Testis (tissue), 3 donors: ENCODE measurements around the gene C10orf53. TPM values are rescaled to one million over a fixed set of nuclear protein-coding genes. Genes with fewer than 3 reads are reported as not detected.

Experiments
- DNase-seq: peaks from one replicate; pipeline ENCODE4 v3.0.0-alpha.2; 2019
- H3K27ac ChIP-seq, 2 donors: fragments of 200-600 bp; sonication (generic); one replicate each; pipeline ENCODE4 v1.5.1; 2019
- H3K27me3 ChIP-seq: fragments of 200-600 bp; sonication (generic); one replicate; pipeline ENCODE4 v1.5.1; 2019
- H3K36me3 ChIP-seq: fragments of 200-600 bp; sonication (generic); one replicate; pipeline ENCODE4 v1.5.1; 2017; ENCODE audit warnings: low read depth; ENCODE audit errors: missing control alignments
- H3K4me1 ChIP-seq: fragments of 200-600 bp; sonication (generic); one replicate; pipeline ENCODE4 v1.5.1; 2019
- H3K4me3 ChIP-seq, 2 donors: fragments of 200-600 bp; sonication (generic); one replicate each; pipeline ENCODE4 v1.5.1; 2017 to 2019
- H3K9me3 ChIP-seq: fragments of 200-600 bp; sonication (generic); one replicate; pipeline ENCODE4 v1.5.1; 2017
- POLR2A ChIP-seq: fragments of 450-650 bp; IDR thresholded peaks from one replicate; pipeline ENCODE4 v1.6.1; 2017; ENCODE audit warnings: antibody characterized with exemption, mild to moderate bottlenecking, moderate library complexity
- WGBS, 2 donors: methylation state at CpG; one replicate each; pipeline ENCODE4 v1.1.5; 2018; 5-methylcytosine and 5-hydroxymethylcytosine counted together
- intact Hi-C: fragments of 100-400 bp; cut with DNase I; formaldehyde crosslinking; loops from one replicate; pipeline ENCODE4 v1.15.1; 2023; ENCODE audit warnings: low total_unique reads
- polyA plus RNA-seq: library from polyadenylated mRNA; stranded (reverse); fragments of 350-450 nt; fragmentation: Illumina TruSeq; extraction: RNeasy Lipid Tissue Mini Kit (QIAGEN cat#74804); gene quantifications from one replicate; pipeline ENCODE4 v1.2.3, GENCODE V29; 2014; ENCODE audit warnings: low read depth, low replicate concordance; ENCODE audit not compliant: insufficient read depth
- total RNA-seq, 2 donors: library from RNA; depleted of rRNA; stranded (reverse); fragments of >200 nt; gene quantifications; one replicate each; pipeline ENCODE4 v1.2.3, GENCODE V29; 2016
- TF ChIP-seq, protein P1 (sequence below), 3 experiments: fragments of 450-650 bp in 2 of 3; fragments of 200-600 bp in 1 of 3; sonication (generic) in 1 of 3; IDR thresholded peaks; one replicate each; pipeline ENCODE4 v1.5.1; 2016 to 2019; ENCODE audit warnings: antibody characterized with exemption in 3 of 3, mild to moderate bottlenecking in 2 of 3, moderate library complexity in 1 of 3

C10orf53 gene
- total and polyA plus RNA-seq, 3 donors from 2014 or later: 14.8 to 139 (median 33.5) TPM

DNA sequence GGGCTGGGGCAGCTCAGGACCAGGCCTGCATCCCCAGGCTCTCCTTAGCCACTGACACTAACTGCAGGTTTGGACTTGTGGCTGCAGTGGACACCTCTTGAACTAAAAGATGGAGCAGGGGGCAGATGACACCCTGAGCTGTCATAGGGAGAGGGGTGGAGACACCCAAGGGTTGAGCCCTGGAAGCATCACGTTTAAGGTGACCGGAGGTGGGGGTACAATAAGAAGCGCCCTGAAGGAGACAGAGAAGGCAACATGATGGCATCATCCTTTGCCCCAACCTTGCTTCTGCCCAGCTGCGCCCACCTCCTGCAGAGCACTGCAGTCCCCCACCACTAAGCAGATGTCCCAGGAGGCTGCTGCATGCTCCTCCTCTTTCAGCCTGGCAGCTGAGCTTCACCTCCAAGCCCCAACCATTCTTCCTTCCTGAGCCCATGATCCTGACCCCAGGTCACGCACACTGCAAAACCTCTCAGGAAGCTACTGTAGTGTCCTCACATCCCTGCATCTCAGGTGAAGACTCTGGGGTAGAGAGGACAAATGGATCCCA is 57.2 kb downstream of the C10orf53 start:
- H3K4me1 ChIP-seq: no peaks in the 10 kb centered on the region
- no peaks in the 10 kb centered on the region for H3K27me3 ChIP-seq
- no peak overlapping the region for H3K27ac ChIP-seq
- 92 to 93% methylated on average over 5 of the region's 5 CpGs for WGBS, 2 donors
- H3K36me3 ChIP-seq: no peaks in the 10 kb centered on the region
- TF ChIP-seq POLR2A: no peak
- TF ChIP-seq, protein P1, sequence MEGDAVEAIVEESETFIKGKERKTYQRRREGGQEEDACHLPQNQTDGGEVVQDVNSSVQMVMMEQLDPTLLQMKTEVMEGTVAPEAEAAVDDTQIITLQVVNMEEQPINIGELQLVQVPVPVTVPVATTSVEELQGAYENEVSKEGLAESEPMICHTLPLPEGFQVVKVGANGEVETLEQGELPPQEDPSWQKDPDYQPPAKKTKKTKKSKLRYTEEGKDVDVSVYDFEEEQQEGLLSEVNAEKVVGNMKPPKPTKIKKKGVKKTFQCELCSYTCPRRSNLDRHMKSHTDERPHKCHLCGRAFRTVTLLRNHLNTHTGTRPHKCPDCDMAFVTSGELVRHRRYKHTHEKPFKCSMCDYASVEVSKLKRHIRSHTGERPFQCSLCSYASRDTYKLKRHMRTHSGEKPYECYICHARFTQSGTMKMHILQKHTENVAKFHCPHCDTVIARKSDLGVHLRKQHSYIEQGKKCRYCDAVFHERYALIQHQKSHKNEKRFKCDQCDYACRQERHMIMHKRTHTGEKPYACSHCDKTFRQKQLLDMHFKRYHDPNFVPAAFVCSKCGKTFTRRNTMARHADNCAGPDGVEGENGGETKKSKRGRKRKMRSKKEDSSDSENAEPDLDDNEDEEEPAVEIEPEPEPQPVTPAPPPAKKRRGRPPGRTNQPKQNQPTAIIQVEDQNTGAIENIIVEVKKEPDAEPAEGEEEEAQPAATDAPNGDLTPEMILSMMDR (IDR thresholded peaks at IDR 0.05): no peak
- DNase-seq: no peak
- intact Hi-C loops: no loop called here
- no peak overlapping the region for H3K4me3 ChIP-seq
- H3K9me3 ChIP-seq: no peaks in the 10 kb centered on the region

DNA sequence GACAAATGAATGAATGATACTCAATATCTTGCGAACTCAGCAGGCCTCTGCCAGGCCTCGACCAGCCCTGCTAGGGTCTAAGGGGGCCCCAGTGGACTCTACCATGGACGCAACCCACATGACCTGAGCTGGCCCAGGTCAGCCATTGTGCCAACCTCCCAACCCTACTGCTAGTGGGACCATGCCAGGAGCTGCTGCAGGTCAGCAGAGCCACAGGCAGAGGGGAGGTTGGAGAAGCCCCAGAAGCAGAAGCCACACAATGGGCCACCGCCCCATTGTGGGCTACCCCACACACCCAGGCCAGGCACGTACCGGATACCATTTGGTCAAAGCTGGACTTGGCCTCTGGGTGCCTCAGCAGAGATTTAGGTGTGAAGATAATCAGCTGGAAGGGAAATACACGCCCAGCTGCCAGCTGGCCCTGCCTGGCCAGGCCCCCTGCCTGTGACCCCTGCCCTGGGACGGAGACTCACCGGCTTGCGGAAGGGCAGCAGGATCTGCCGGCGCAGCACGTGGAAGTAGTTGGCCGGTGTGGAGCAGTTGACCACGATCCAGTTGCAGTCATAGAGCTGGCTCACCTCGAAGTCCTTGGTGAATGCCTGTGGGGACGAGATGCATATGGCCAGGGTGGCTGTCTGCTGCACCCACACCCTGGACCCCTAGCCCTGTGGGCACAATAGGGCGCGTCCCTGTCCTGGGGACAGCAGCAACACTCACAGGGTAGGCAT is 58.2 kb downstream of the C10orf53 start:
- Histone ChIP-seq H3K4me3 (no peak overlapping the region), H3K9me3 (no peaks in the 10 kb centered on the region), H3K36me3 (no peaks in the 10 kb centered on the region), H3K4me1 (no peaks in the 10 kb centered on the region), H3K27me3 (no peaks in the 10 kb centered on the region), H3K27ac (no peak overlapping the region)
- intact Hi-C loops: no loop called here
- TF ChIP-seq, protein P1 (IDR thresholded peaks at IDR 0.05): no peak
- no peak for TF ChIP-seq POLR2A
- DNase-seq: no peak
- WGBS, 2 donors: 80 to 90% methylated on average over 15 to 18 of the region's 19 CpGs

DNA sequence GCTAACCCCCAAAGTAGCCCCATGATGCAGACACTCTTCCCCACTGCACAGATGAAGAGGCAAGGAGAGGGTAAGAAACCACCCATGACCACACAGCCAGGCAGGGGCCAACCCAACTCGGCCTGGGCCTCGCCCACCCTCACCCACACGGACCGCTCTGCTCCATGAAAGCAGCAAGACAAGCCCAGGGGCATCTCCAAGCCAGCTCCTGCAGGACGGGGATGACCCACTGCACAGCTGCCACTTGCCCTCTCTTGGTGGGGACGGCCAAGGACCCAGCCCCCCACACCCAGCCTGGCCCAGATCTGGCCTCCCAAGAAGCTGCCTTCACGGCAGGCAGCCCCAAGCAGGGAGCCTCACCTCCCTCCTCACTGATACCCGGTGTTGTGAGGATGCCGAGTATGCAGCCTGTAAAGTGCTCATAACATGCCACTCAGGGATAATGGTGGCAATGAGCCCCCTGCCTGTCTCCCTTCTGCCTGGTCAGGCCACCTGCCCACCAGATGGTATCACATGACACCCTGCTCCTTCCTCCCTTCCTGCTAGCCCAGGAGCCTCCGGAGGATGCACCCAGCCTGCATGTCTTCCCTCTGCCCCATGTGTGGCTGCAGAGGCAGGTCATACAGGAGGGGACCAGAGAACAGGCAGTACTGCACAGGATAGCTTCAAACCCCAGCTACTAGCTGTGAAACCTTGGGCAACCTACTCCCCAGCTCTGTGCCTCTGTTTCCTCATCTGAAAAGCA is 59.3 kb downstream of the C10orf53 start:
- Histone ChIP-seq H3K9me3 (no peaks in the 10 kb centered on the region), H3K4me1 (no peaks in the 10 kb centered on the region), H3K27me3 (no peaks in the 10 kb centered on the region), H3K4me3 (no peak overlapping the region), H3K36me3 (no peaks in the 10 kb centered on the region), H3K27ac (no peak overlapping the region)
- no peak for TF ChIP-seq POLR2A
- TF ChIP-seq, protein P1 (IDR thresholded peaks at IDR 0.05): no peak
- no peak for DNase-seq
- WGBS, 2 donors: 77 to 89% methylated on average over 7 to 10 of the region's 10 CpGs
- intact Hi-C loops: no loop called here

DNA sequence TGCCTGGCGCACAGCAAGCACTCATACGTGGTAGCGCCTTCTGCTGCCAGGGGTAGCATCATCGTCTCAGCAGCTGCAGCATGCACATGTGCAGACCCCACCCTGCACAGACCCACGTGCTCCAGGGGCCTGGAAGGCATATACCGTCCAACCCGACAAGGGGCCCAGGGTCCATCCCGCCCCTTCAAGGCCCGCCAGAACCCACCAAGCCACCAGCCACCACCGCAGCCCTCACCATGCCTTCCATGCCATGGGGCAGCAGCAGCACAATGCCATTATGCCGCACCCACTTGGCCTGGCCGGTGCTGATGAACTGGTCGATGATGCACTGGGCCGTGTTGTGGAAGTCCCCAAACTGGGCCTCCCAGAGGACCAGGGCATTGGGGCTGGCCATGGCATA is 60.0 kb downstream of the C10orf53 start:
- Histone ChIP-seq H3K27me3 (no peaks in the 10 kb centered on the region), H3K36me3 (no peaks in the 10 kb centered on the region), H3K4me1 (no peaks in the 10 kb centered on the region), H3K27ac (no peak overlapping the region), H3K4me3 (no peak overlapping the region), H3K9me3 (no peaks in the 10 kb centered on the region)
- intact Hi-C loops: no loop called here
- TF ChIP-seq, protein P1 (IDR thresholded peaks at IDR 0.05): no peak
- TF ChIP-seq POLR2A: no peak
- no peak for DNase-seq
- 90% methylated on average over 11 to 14 of the region's 14 CpGs for WGBS, 2 donors
